GM12872 (cell line): ENCODE measurements around the gene NPVF.

Experiments
- CTCF ChIP-seq: IDR thresholded peaks from 3 replicates; pipeline ENCODE4 v1.5.1; 2011; ENCODE audit warnings: low read depth, mild to moderate bottlenecking, low read length, moderate library complexity; ENCODE audit not compliant: insufficient read depth

NPVF gene

GRCh38 chr7:25228386-25228785 lies at the start of gene NPVF:
TSS of gene NPVF (minus strand) at chr7:25228486. CDS start at chr7:25228439, 47 bp downstream.
- TF ChIP-seq CTCF: no peak

GRCh38 chr7:25272265-25272664 lies 44.0 kb upstream of the NPVF start:
- TF ChIP-seq CTCF: no peak

GRCh38 chr7:25263337-25263736 lies 35.1 kb upstream of the NPVF start:
- no peak for TF ChIP-seq CTCF

GRCh38 chr7:25262586-25262985 lies 34.3 kb upstream of the NPVF start:
- no peak for TF ChIP-seq CTCF

GRCh38 chr7:25261545-25262140 lies 33.4 kb upstream of the NPVF start:
- TF ChIP-seq CTCF: no peak

- TF ChIP-seq CTCF: no peak
Observed at GRCh38 chr7:25260862-25261494, 32.7 kb upstream of the NPVF start.

GRCh38 chr7:25259487-25260243 lies 31.4 kb upstream of the NPVF start:
- TF ChIP-seq CTCF: peak; percentile 84
